HEK293 (cell line): ENCODE results near the gene ARHGAP24.

Experiments used
- CTCF ChIA-PET: fragments of 350-600 bp; formaldehyde crosslinking; extraction: SDS; loops from one replicate; lab custom pipeline; 2021; ENCODE audit warnings: antibody characterized with exemption; lab: Yijun Ruan, JAX
- POLR2A ChIA-PET: fragments of 300-600 bp; formaldehyde crosslinking; extraction: SDS; loops from one replicate; lab custom pipeline; 2020; ENCODE audit warnings: antibody characterized with exemption, inconsistent platforms; lab: Yijun Ruan, JAX
- H3K27ac ChIP-seq: fragments of 200-500 bp; sonication (Bioruptor generic); 2 replicates; pipeline ENCODE4 v1.5.1; 2014; ENCODE audit warnings: low read depth, low read length, control low read depth, inconsistent platforms; ENCODE audit errors: extremely low read depth
- H3K36me3 ChIP-seq, 2 experiments: fragments of 200-500 bp in 1 of 2; sonication (Bioruptor generic) in 1 of 2; 1 replicate in 1 of 2; 2 replicates in 1 of 2; pipeline ENCODE4 v1.5.1; 2014 to 2017; ENCODE audit warnings: inconsistent platforms in 2 of 2, low read length in 2 of 2; ENCODE audit not compliant: control insufficient read depth in 2 of 2, insufficient read depth in 1 of 2
- H3K4me1 ChIP-seq: fragments of 200-500 bp; sonication (Bioruptor generic); 2 replicates; pipeline ENCODE4 v1.5.1; 2014; ENCODE audit warnings: mild to moderate bottlenecking, low read length, inconsistent platforms; ENCODE audit not compliant: control insufficient read depth, insufficient read depth
- H3K4me3 ChIP-seq: 2 replicates; pipeline ENCODE4 v1.5.1; 2011; ENCODE audit warnings: low read depth, mild to moderate bottlenecking, control low read depth, low read length, moderate library complexity
- H3K9me3 ChIP-seq: fragments of 200-500 bp; sonication (Bioruptor generic); 2 replicates; pipeline ENCODE4 v1.5.1; 2014; ENCODE audit warnings: low read depth, low read length, inconsistent platforms; ENCODE audit not compliant: control insufficient read depth, insufficient read depth
- GLI2 ChIP-seq: fragments of 450-650 bp; formaldehyde crosslinking; IDR thresholded peaks from 2 replicates; pipeline ENCODE4; 2017; ENCODE audit warnings: missing biosample characterization, missing genetic modification characterization, low read depth, borderline replicate concordance
- GLIS1 ChIP-seq: fragments of 450-650 bp; formaldehyde crosslinking; IDR thresholded peaks from 2 replicates; pipeline ENCODE4 v1.5.1; 2016; ENCODE audit warnings: missing biosample characterization, missing genetic modification characterization
- HOXA7 ChIP-seq: sonication (generic); formaldehyde crosslinking; IDR thresholded peaks from 2 replicates; pipeline ENCODE4 v1.8.1; 2022; ENCODE audit warnings: missing genetic modification reagents, borderline replicate concordance
- KLF16 ChIP-seq: fragments of 450-650 bp; formaldehyde crosslinking; IDR thresholded peaks from 2 replicates; pipeline ENCODE4 v1.5.1; 2017; ENCODE audit warnings: missing biosample characterization, missing genetic modification characterization
- KLF17 ChIP-seq: fragments of 450-650 bp; formaldehyde crosslinking; IDR thresholded peaks from 2 replicates; pipeline ENCODE4 v1.5.1; 2016; ENCODE audit warnings: missing biosample characterization, missing genetic modification characterization
- PRDM2 ChIP-seq: fragments of 450-650 bp; formaldehyde crosslinking; IDR thresholded peaks from 2 replicates; pipeline ENCODE4 v1.5.1; 2016; ENCODE audit warnings: missing biosample characterization, missing genetic modification characterization, borderline replicate concordance
- ZBTB44 ChIP-seq: fragments of 450-650 bp; IDR thresholded peaks from 2 replicates; pipeline ENCODE4 v1.5.1; 2018; ENCODE audit warnings: missing biosample characterization, mild to moderate bottlenecking, missing genetic modification characterization
- ZFP3 ChIP-seq: fragments of 450-650 bp; formaldehyde crosslinking; IDR thresholded peaks from 2 replicates; pipeline ENCODE4 v1.5.1; 2016; ENCODE audit warnings: low read depth, missing biosample characterization, missing genetic modification characterization
- ZFP37 ChIP-seq: fragments of 450-650 bp; formaldehyde crosslinking; IDR thresholded peaks from 2 replicates; pipeline ENCODE4 v1.5.1; 2016; ENCODE audit warnings: missing biosample characterization, missing genetic modification characterization
- ZFP41 ChIP-seq: fragments of 450-650 bp; formaldehyde crosslinking; IDR thresholded peaks from 2 replicates; pipeline ENCODE4 v1.5.1; 2016; ENCODE audit warnings: missing biosample characterization, missing genetic modification characterization, borderline replicate concordance
- ZNF10 ChIP-seq: fragments of 450-650 bp; formaldehyde crosslinking; IDR thresholded peaks from 2 replicates; pipeline ENCODE4 v1.5.1; 2017; ENCODE audit warnings: missing biosample characterization, missing genetic modification characterization
- ZNF121 ChIP-seq: fragments of 450-650 bp; formaldehyde crosslinking; IDR thresholded peaks from 2 replicates; pipeline ENCODE4 v1.5.1; 2016; ENCODE audit warnings: missing biosample characterization, missing genetic modification characterization
- ZNF133 ChIP-seq: fragments of 450-650 bp; formaldehyde crosslinking; IDR thresholded peaks from 2 replicates; pipeline ENCODE4 v1.5.1; 2016; ENCODE audit warnings: missing biosample characterization, missing genetic modification characterization
- ZNF140 ChIP-seq: fragments of 450-650 bp; formaldehyde crosslinking; IDR thresholded peaks from 2 replicates; pipeline ENCODE4 v1.5.1; 2016; ENCODE audit warnings: missing biosample characterization, missing genetic modification characterization
- ZNF148 ChIP-seq: fragments of 450-650 bp; formaldehyde crosslinking; IDR thresholded peaks from 2 replicates; pipeline ENCODE4 v1.5.0; 2017; ENCODE audit warnings: missing biosample characterization, missing genetic modification characterization, borderline replicate concordance
- ZNF175 ChIP-seq: fragments of 450-650 bp; formaldehyde crosslinking; IDR thresholded peaks from 2 replicates; pipeline ENCODE4 v1.5.1; 2016; ENCODE audit warnings: missing biosample characterization, missing genetic modification characterization
- ZNF214 ChIP-seq: fragments of 450-650 bp; formaldehyde crosslinking; IDR thresholded peaks from 2 replicates; pipeline ENCODE4 v1.5.1; 2017; ENCODE audit warnings: missing biosample characterization, mild to moderate bottlenecking, missing genetic modification characterization, borderline replicate concordance
- ZNF23 ChIP-seq: fragments of 450-650 bp; formaldehyde crosslinking; IDR thresholded peaks from 2 replicates; pipeline ENCODE4 v1.5.1; 2016; ENCODE audit warnings: missing biosample characterization, missing genetic modification characterization, borderline replicate concordance
- ZNF248 ChIP-seq: fragments of 450-650 bp; formaldehyde crosslinking; IDR thresholded peaks from 2 replicates; pipeline ENCODE4 v1.5.1; 2017; ENCODE audit warnings: missing biosample characterization, missing genetic modification characterization
- ZNF335 ChIP-seq: fragments of 450-650 bp; formaldehyde crosslinking; conservative IDR thresholded peaks from 2 replicates; pipeline ENCODE4 v1.5.1; 2016; ENCODE audit warnings: missing biosample characterization, missing genetic modification characterization
- ZNF350 ChIP-seq: fragments of 450-650 bp; formaldehyde crosslinking; IDR thresholded peaks from 2 replicates; pipeline ENCODE4 v1.5.0; 2017; ENCODE audit warnings: missing biosample characterization, mild to moderate bottlenecking, missing genetic modification characterization
- ZNF394 ChIP-seq: fragments of 450-650 bp; formaldehyde crosslinking; IDR thresholded peaks from 2 replicates; pipeline ENCODE4 v1.5.1; 2016; ENCODE audit warnings: missing biosample characterization, missing genetic modification characterization, mild to moderate bottlenecking, moderate library complexity, borderline replicate concordance
- ZNF513 ChIP-seq: fragments of 450-650 bp; IDR thresholded peaks from 2 replicates; pipeline ENCODE4 v1.5.1; 2018; ENCODE audit warnings: missing biosample characterization, missing genetic modification characterization
- ZNF530 ChIP-seq: fragments of 450-650 bp; formaldehyde crosslinking; IDR thresholded peaks from 2 replicates; pipeline ENCODE4 v1.5.1; 2016; ENCODE audit warnings: low read depth, missing biosample characterization, missing genetic modification characterization
- ZNF707 ChIP-seq: fragments of 450-650 bp; formaldehyde crosslinking; IDR thresholded peaks from 2 replicates; pipeline ENCODE4 v1.5.1; 2016; ENCODE audit warnings: missing biosample characterization, missing genetic modification characterization
- ZNF830 ChIP-seq: fragments of 450-650 bp; IDR thresholded peaks from 2 replicates; pipeline ENCODE4 v1.5.0; 2018; ENCODE audit warnings: missing biosample characterization, missing genetic modification characterization, low read depth, mild to moderate bottlenecking, moderate library complexity

The ARHGAP24 gene

GRCh38 chr4:86007042-86007441, 532.1 kb downstream of the ARHGAP24 start (continued):
- TF ChIP-seq ZNF335 (tag by site-specific recombination), result no peak
- no peak for TF ChIP-seq ZNF175 (tag by site-specific recombination)
- no peak for TF ChIP-seq ZNF513
- no peak for TF ChIP-seq ZNF530
- TF ChIP-seq ZNF148 (tag by site-specific recombination), result no peak
- TF ChIP-seq GLI2 (tag by site-specific recombination), result no peak
- TF ChIP-seq KLF17, result no peak

- no peaks in the 10 kb centered on the region for H3K36me3 ChIP-seq
- ChIA-PET POLR2A (no interaction called here), CTCF (no interaction called here)
- H3K4me3 ChIP-seq, result no peak overlapping the region
- no peaks in the 10 kb centered on the region for H3K4me1 ChIP-seq
- TF ChIP-seq ZNF830, result no peak
- TF ChIP-seq ZBTB44 (tag by site-specific recombination), result no peak
- no peak for TF ChIP-seq ZNF214 (tag by site-specific recombination)
- no peak for TF ChIP-seq ZNF10
- TF ChIP-seq ZNF707, result no peak
- TF ChIP-seq ZNF350 (tag by site-specific recombination), result no peak
- TF ChIP-seq ZNF121 (tag by site-specific recombination), result no peak
- TF ChIP-seq ZNF248 (tag by site-specific recombination), result no peak
- no peak for TF ChIP-seq ZNF23 (tag by site-specific recombination)
- TF ChIP-seq PRDM2 (tag by site-specific recombination), result no peak
- no peak for TF ChIP-seq ZFP41 (tag by site-specific recombination)
- no peak for TF ChIP-seq ZNF140 (tag by site-specific recombination)
- TF ChIP-seq ZNF394, result no peak
- no peak for TF ChIP-seq ZFP3 (tag by site-specific recombination)
- TF ChIP-seq HOXA7 (CRISPR knock-in tag), result no peak
- TF ChIP-seq ZNF133 (tag by site-specific recombination), result no peak
- no peak for TF ChIP-seq KLF16 (tag by site-specific recombination)
- no peak for TF ChIP-seq GLIS1
- TF ChIP-seq ZFP37 (tag by site-specific recombination), result no peak
- no peaks in the 10 kb centered on the region for H3K9me3 ChIP-seq
- no peak overlapping the region for H3K27ac ChIP-seq
These were observed 536.2 kb downstream of the ARHGAP24 start for GRCh38 chr4:86011117-86011516.
